GM12878 (cell line): ENCODE results near the gene MYO7A.

ENCODE experiments used
- CTCF ChIP-seq, 3 experiments: IDR thresholded peaks in 2 of 3; conservative IDR thresholded peaks in 1 of 3; 2 replicates each; pipeline ENCODE4 v1.5.1; 2011; ENCODE audit warnings: low read depth in 3 of 3, low read length in 3 of 3, mild to moderate bottlenecking in 3 of 3, control low read depth in 2 of 3, moderate library complexity in 2 of 3, inconsistent platforms in 1 of 3, mixed read lengths in 1 of 3; ENCODE audit not compliant: control insufficient read depth in 2 of 3, insufficient read depth in 1 of 3; ENCODE audit errors: extremely low read depth in 1 of 3
- POLR2A ChIP-seq: IDR thresholded peaks from 2 replicates; pipeline ENCODE4 v1.6.1; 2011; ENCODE audit warnings: low read depth, mild to moderate bottlenecking, low read length

- TF ChIP-seq CTCF (IDR thresholded peaks at IDR 0.05 in 2 of 3, conservative IDR thresholded peaks at IDR 0.05 in 1 of 3; ENCODE audit: control insufficient read depth in 2 of 3, extremely low read depth in 1 of 3, insufficient read depth in 1 of 3, low read depth in 3 of 3, low read length in 3 of 3) = no peak
- TF ChIP-seq POLR2A = no peak
Observed at GRCh38 chr11:77130763-77131513, 2.9 kb downstream of the MYO7A start.
